ENCODE results near the gene PTGDR.

The PTGDR gene

GRCh38 chr14:52265253-52265652 lies 2.2 kb upstream of the PTGDR start:
- no peak for DNase-seq (ENCODE audit: low spot score)

GRCh38 chr14:52266179-52266578 lies 1.3 kb upstream of the PTGDR start:
- no peak for DNase-seq (ENCODE audit: low spot score)

- DNase-seq (ENCODE audit: low spot score), result no peak
These were observed 716 bp upstream of the PTGDR start for GRCh38 chr14:52266782-52267181.

GRCh38 chr14:52268279-52269061 lies 972 bp downstream of the PTGDR start:
- DNase-seq (ENCODE audit: low spot score), result no peak

GRCh38 chr14:52269100-52269499 lies 1.6 kb downstream of the PTGDR start:
- no peak for DNase-seq (ENCODE audit: low spot score)

GRCh38 chr14:52269982-52270381 lies 2.5 kb downstream of the PTGDR start:
- DNase-seq (ENCODE audit: low spot score), result no peak

GRCh38 chr14:52271538-52271937 lies 4.0 kb downstream of the PTGDR start:
- no peak for DNase-seq (ENCODE audit: low spot score)

GRCh38 chr14:52272375-52272774 lies 4.9 kb downstream of the PTGDR start:
- peak; percentile 31 for DNase-seq (ENCODE audit: low spot score)

GRCh38 chr14:52275372-52275771 lies 7.9 kb downstream of the PTGDR start:
- no peak for DNase-seq (ENCODE audit: low spot score)

- no peak for DNase-seq (ENCODE audit: low spot score)
These were observed 10.1 kb downstream of the PTGDR start for GRCh38 chr14:52277552-52277951.

- no peak for DNase-seq (ENCODE audit: low spot score)
These were observed 11.9 kb downstream of the PTGDR start for GRCh38 chr14:52279408-52279807.

GRCh38 chr14:52283099-52283498 lies 15.6 kb downstream of the PTGDR start:
- DNase-seq (ENCODE audit: low spot score), result no peak

- DNase-seq (ENCODE audit: low spot score), result no peak
These were observed 19.5 kb downstream of the PTGDR start for GRCh38 chr14:52286661-52287649.

GRCh38 chr14:52296378-52296777 lies 28.9 kb downstream of the PTGDR start:
- DNase-seq (ENCODE audit: low spot score), result no peak

GRCh38 chr14:52298795-52299194 lies 31.3 kb downstream of the PTGDR start:
- DNase-seq (ENCODE audit: low spot score), result no peak

- DNase-seq (ENCODE audit: low spot score), result peak; percentile 45
These were observed 32.3 kb downstream of the PTGDR start for GRCh38 chr14:52299692-52300278.

- no peak for DNase-seq (ENCODE audit: low spot score)
These were observed 35.7 kb downstream of the PTGDR start for GRCh38 chr14:52303236-52303635.

GRCh38 chr14:52304248-52304904 lies 36.9 kb downstream of the PTGDR start:
- DNase-seq (ENCODE audit: low spot score), result no peak

- DNase-seq (ENCODE audit: low spot score), result no peak
These were observed 37.5 kb downstream of the PTGDR start for GRCh38 chr14:52305014-52305413.

GRCh38 chr14:52307376-52307775 lies 39.9 kb downstream of the PTGDR start:
- DNase-seq (ENCODE audit: low spot score), result no peak

GRCh38 chr14:52307905-52308304 lies 40.4 kb downstream of the PTGDR start:
- DNase-seq (ENCODE audit: low spot score), result no peak

- no peak for DNase-seq (ENCODE audit: low spot score)
These were observed 43.0 kb downstream of the PTGDR start for GRCh38 chr14:52310541-52310940.
